NCI-H345 treated with DMSO at 0.1 percent for 48 hours (cell line): ENCODE results near the gene ECE1.

Experiments used
- DNase-seq: peaks from one replicate; lab custom pipeline; 2025; ENCODE audit not compliant: unreplicated experiment; lab: John Stamatoyannopoulos, UW

The ECE1 gene

DNA sequence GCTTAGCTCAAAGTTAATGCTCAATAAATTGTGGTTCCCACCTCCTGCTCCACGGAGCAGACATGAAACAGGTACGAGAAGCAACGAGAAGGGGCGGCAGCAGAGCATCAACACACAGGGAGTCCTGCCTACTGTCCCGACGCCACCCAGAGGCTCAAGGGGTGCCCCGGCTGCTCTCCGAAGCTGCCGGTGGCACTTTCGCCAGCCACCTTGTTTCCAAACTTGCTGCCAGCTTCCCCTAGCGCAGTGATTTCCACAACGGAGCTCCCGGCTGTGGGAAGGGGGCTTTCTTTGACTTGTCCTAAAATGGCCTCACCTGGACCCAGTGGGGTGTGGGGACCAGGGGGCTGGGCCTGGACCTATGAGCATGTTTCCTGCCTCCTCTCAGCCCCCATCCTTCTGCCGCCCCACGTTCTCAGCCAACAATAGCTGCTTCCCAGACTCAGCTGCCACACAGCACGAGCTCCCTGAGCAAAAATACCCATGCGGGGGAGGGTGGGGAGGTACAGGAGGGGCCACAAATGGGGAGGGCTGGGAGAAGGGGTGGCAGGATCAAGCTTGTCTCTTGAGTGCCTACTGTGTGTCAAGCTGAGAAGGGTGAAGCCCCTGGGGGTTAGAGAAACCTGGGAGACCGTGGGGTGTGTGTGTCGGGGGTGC is 35.6 kb upstream of the ECE1 start:
- DNase-seq = no peak

DNA sequence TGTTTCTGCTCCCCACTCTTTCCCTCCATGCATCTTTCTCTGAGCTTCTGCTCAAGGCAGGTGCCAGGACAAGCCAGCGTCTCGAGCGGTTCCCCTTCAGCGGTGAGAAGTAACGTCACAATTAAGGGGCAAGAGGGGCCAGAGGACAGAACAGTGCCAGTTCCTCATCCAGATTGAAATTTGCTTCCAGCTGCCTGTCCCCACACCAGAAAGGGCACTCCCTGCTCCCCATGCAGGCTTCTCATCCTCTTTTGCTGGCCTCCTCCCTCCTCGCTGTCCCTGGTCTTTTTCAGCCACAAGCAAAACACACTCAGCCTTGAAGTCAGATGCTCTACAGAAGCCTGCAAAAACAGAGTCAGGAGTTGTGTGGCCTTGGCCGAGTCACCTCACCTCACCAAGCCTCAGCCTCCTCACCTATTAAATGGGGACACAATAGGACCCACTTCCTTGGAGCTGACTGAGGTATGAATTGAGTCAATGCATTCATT is 35.0 kb upstream of the ECE1 start:
- no peak for DNase-seq

DNA sequence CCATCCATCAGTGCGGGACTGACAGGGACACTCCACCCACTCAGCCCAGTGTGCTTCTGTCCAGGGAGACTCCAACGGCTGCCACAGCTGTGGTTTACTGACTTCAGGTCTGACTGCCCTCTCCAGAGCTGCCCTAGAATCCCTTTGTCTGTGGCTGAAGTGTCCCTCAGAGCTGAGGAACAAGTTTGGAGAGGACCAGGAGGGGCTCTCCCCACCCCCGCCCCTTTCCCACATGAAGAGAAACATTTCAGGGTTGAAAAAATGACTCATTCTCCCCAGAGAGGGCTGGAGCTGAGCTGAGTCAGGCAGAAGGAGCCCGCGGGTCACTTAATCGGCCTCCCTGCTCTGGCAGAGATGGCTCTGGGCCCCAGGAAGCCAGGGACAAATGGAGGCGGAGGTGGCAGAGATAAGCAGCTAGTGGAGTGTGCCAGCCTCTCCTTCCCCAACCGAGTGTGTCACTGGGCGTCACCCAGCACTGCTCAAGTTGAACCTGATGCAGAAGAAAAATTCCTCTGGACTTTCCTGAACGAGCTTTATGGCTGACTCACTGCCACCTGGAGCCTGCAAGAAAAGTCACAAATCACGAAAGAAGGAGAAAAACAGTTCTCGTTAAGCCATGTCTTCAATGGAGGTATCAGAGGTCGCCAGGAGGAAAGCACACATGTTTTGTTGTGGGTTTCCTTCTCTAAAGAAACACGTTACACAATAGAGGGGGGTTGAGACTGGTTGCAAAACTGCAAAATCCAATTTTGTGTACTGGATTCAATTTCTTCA is 34.3 kb upstream of the ECE1 start:
- DNase-seq = no peak

DNA sequence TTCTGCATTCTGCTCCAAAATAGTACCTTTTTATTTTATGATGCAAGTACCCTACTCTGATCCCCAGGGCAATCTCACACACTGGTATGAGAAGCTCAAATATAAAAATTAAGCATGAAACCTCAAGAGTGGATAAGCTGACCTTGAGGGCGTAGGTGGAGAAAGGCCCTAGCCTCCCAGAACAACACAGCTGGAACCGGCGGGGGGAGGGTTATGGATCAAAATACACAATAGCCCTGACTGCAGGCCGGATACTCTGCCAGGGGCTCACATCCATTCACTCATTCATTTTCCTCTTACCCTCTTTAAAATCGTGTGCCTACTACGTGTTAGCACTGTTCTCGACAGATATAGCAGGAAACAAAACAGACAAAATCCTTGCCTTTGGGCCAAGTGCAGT is 32.8 kb upstream of the ECE1 start:
- no peak for DNase-seq

DNA sequence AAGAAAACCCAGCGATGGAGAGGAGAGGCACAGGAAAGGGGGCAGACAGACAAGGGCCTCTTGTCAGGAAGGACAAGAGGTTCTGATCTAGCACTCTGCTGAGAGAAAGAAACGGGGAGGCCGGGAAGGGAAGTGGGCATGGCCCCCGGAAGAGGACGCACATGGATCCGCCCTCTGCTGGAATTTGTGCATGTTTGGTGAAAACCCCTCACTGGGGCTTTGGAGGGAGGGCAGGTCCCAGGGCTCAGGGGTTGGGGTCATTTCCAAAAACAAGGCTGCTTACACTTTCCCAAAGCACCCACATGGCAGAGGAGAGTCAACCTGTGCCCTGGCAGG is 32.4 kb upstream of the ECE1 start:
- DNase-seq = no peak

DNA sequence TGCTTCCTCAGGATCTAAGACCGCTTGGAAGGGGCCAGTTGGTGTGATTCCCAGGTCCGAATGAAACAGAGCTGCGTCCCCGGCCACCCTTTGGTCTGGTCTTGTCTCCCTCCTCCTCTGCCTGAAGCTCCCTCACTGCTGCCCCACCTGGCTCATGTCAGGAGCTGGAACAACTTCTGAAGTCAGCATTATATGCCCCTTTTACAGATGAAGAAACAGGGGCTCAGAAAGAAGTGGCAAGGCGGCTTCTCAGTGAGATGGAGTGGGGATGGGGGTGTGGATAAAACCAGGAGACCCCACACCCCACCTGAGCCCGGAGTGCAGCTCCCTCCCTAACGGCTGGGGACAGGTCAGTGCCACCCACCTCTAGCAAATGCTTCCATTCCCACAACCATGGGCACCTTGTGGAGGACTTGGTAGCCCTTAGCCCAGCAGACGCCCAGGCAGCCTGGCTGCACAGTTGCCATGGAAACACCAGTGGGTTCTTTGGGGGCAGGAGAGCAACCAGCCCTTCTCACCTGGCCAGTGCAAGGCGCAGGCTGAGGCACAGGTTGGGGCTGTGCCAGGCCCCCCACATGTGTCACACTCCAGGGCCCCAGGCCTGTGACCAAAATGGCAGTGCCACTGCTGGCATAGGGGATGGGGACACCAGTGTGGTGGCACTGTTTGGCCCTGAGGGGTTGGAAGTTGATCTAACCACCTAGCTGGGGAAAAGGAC is 31.9 kb upstream of the ECE1 start:
- no peak for DNase-seq

DNA sequence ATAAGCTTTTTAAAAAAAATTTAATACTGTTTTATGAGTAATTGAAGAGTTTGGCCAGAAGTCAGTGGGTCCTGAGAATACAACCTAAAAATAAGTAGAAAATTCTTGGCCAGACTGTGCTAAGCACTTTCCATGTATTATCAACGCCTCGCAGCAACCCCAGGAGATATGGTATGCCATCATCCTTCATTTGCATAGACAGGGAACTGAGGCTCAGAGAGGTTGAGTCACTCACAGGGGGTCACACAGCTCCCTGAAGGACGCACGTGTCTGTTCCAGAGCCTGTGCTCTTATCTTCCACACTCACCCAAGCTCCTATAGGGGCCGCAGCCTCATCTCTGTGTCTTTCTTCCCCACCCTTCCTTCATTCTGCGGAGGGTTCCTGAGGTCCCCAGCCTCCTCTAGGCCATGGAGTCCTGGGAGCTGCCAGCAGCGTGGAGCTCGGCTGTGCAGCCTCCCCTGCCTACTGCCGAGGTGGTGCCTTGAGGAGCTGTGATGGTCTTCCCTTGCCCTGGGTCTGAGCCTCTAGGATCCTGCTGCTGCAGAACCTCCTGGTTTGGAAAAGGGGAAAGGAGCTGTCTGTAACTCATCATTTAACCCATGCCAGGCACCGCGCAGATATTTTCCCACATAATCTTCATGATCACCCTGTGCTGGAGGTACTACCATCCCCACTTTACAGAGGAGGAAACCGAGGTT is 30.3 kb upstream of the ECE1 start:
- no peak for DNase-seq

DNA sequence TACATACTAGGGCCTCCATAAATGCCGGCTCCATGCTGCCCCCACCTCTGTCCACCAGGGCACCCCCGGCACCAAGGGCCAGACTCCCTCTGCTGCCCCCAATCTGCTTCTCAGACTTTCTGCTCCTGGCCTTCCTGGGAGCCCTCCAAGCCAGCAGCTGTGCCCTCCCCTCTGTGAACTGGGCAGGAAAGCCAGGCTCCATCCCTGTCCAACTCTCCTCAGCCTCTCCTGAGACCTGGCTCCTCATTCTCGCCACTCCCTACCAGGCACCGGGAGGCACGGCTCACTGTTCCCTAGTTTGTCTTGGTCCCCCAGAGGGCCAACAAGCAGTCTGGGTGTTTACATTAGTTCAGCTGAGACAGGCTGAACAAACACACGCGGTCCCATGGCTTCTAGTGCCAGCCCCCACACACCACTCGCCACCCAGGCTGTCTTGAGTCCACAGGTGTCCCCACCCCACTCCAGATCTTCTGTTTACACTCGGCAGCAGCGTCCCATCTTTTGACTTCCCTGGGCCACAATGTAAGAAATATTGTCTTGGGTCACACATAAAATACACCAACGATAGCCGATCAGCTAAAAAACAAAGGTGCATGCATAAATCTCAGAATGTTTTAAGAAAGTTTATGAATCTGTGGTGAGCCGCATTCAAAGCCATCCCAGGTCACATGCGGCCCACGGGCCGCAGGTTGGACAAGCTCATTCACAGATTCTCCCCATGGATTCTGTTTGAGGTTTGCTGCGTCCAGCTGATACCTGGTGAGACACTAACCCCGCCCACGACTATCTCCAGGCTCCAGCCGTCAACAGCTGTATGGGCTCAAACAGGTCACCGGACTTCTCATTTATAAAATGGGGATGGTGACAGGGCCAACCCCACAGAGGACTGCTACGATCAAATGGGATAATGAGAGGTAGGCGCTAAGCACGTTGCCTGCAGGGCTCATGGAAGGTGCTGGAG is 29.5 kb upstream of the ECE1 start:
- no peak for DNase-seq

DNA sequence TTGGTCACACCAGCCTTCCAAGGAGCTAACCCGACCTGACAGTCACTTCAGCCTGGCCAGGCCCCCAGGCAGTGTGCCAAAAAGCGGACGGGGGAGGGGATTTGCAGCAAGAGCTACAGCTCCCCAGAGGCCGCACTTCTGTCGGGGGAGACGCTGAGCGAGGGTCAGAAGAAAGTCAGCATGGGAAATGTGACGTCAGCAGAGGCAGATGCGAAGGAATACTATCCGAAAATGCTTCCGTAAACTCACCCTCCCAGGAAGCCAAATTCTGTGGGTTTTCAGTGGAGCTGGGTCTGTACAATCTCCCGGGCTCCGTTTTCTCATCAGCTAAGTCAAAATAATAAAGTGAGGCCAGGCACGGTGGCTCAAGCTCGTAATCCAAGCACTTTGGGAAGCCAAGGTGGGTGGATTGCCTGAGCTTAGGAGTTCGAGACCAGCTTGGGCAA is 28.5 kb upstream of the ECE1 start:
- no peak for DNase-seq

DNA sequence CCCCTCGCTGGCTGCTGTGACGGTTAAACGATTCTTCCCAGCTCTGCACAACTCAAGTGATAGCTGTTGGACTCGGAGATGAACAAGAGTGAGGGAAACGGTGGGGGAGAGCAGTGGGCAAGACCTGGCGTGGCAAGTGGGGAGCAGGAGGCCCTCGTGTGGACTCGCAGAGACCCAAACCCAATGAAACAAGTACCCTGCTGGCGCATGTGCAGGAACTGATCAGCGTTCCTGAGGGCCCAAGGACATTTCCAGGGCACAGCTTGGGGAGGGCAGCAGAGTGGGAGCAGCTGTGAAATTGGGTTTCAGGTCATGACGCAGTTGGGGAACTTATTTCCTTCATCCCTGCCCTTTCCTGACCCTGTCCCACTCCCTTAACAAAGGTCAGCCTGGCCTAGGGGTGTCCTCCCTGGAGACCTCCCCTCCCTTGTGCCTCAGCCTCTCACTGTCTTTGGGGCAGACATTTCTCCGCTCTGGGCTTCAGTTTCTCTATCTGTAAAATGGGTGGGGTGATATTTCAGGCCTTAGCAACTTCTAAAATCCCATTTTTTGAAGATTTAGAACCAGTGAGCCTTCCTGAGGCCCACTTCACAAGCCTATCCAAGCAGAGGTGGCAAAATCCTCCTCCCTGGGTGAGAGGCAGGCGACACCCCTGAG is 27.9 kb upstream of the ECE1 start:
- no peak for DNase-seq

DNA sequence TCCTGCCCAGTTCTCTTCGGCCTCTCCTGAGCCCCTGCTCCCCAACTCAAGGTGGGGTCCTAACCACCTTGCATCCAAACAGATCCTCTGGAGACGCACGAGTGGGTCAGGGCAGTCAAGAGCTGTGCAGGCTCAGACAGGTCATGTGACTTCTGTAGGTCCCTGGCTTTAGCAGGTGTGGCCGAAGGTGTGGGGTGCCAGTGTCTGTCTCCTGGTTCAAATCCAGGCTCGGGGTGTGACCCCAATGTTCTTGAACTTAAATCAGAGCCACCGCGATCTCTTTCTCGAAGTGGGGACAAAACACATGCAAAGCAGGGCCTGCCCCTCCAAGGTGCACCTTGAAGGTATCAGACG is 27.4 kb upstream of the ECE1 start:
- no peak for DNase-seq

DNA sequence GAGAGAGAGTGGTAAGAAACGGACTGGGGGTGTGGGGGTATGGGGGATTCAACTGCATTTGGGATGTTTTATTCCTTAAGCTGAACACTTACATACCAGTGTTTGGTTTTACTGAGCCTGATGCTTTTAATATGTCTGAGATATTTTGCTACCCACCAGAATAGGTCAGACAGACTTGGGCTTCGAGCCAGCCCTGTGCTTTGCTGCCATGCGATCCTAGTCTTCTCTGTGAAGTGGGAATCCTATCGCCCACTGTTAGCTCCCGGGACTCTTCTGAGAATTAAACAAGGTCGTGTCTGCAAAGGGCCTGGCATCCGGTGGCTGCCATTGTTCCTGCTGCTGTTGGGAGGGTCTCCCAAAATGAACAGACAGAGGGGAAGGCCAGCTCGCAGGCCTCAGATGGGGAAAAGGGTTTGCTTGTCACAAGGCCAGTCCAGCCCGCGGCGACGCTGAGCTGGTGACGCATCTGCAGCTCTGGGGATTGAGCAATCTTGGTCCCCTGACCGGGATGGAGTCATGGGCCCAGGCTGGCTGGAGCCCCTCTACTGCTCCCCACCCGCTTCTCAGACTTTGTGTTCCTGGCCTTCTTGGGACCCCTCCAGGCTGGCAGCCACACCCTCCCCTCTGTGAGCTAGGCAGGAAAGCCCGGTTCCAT is 26.9 kb upstream of the ECE1 start:
- DNase-seq = no peak

DNA sequence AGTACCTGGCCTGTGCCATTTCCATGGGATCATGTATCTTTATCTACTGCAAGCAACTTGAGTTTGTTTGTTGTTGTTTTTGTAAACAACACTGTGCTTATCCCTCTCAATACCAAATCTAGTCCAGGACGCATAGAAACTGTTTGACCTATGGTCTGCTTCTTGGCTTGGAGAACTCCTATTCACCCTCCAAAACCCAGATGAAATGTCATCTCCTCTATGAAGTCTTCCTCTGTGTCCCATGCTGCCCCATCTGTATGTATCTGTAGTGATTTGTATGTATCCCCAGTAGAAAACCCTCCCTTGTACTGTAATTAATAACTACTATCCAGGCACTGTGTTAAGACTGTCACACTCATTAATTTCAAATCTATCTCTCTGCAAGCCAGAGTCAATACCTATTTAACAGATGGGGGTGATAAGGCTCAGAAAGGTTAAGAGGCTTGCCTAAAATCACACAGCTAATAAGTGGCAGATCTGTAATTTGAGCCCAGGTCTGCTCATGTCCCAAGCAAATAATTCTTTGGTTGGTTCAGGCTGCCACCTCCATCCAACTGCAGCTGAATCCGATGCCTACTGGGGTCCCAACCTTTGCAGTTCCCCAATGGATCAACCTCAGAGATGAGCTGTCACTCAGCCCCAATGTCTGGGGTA is 24.6 kb upstream of the ECE1 start:
- no peak for DNase-seq

DNA sequence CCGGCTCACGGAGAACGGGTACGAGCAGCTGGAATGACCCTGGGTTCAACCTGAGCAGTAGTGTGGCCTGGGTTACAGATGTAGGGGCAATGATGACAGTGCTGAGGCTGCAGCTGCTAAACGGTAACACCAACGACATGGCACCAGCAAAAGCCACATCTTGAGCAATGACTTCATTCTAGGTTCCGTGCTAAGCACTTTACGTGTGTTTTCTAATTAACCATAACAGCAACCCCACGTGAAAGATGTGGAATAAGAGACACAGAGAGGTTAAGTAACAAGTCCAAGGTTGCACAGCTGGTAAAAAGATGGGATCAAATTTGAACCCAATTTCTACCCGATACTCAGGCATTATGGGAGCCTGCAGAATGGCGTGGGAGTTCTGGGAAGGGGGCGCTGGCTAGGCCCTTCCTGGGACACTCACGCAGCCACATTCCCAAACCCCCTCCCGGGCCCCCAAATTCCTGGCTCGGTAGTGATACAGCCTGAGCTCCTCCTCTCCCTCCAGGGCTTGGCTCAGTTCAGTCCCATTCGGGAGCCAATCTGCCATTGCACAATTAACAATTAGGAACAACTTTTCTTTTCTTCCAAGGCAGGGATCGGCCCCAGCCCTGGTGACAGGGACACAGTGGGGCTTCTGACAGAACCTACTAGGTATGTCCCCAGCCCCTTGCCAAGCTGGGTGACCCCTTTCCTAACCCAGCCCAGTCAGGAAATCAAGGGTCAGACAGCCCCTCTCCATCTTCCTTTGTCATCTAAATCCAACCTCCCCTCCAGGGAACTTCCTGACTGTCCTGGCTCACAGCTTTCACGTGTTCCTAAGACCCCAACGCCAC is 23.8 kb upstream of the ECE1 start:
- DNase-seq = no peak

DNA sequence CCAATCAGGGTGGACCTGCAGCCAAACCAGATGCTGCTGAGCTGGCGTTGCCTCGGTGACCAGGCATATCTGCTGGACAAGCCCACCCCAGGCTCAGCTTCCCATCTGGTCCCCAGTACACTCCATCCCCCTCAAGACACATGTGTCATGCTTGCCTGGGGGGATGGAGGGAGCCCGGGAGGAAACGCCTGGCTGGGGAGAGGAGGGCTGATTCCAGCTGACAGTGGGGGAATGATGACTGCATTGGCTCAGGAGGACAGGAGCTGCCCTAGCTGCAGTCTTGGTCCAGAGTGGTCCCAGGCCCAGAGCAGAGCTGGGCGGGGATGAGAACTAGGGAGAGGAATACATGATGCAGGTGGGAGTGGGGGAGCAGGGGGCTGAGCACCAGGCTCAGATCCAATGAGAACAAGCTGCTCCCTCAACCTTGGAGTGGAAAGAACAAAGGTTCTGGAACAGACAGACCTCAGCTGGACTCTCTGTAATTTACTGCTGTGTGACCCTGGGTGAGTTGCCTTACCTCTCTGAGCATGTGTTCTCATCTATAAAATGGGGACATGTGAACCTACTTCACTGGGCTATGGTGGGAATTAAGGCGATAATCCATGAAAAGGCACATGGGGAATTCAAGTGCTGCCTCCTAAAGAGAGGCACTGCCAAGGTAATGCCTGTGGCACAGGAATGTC is 23.1 kb upstream of the ECE1 start:
- DNase-seq = no peak

DNA sequence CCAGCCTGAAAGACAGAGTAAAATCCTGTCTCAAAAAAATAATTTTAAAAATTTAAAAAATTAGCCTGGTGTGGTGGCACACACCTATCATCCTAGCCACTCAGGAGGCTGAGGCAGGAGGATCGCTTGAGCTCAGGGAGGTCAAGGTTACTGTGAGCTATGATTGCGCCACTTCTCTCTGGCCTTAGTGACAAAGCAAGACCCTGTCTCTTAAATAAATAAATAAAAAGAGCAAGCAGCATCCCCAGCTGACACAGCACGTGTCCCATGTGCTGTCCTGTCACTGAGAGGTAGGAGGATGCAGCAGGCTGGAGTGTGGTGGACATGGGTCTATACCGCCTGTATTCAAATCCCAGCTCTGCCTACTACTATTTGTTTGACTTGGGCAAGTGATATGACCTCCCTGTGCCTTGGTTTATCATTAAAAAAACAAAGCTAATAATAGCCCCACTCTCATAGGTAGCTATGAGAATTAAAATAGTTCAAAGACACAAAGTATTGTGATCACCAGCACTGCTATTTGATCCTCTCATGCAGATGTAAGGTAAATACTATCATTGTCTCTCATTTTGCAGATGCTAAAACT is 22.2 kb upstream of the ECE1 start:
- no peak for DNase-seq

DNA sequence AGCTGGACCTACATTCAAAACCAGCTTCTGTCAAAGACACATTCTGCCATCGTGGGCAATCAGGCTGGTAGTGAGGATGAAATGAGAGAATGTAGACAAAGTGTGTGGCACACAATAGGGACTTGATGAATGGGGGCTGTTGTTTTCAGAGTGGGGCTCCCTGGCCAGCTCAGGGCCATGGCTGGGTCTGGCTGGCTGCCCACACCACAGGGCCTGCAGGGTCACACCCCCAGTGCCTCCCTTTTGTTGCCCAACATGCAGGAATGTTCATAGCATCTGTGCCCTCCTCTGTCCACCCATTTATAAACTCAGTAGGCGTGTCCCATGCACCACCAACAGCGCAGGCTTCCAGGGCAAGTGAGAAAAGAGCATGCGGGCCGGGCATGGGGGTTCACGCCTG is 20.8 kb upstream of the ECE1 start:
- DNase-seq = no peak
